Uterus (tissue), 4 donors: ENCODE measurements around the gene IGF2BP1. TPM values are rescaled to one million over a fixed set of nuclear protein-coding genes. Genes with fewer than 3 reads are reported as not detected.

Source experiments
- DNase-seq, 2 donors: peaks; one replicate each; pipeline ENCODE4 v3.0.0-alpha.2; 2019 to 2020
- H3K27ac ChIP-seq, 2 donors: fragments of 200-600 bp; sonication (generic); 1 replicate in 1 of 2; 2 replicates in 1 of 2; pipeline ENCODE4 v1.5.1; 2016 to 2018
- H3K27me3 ChIP-seq, 2 donors: fragments of 200-600 bp; sonication (generic); one replicate each; pipeline ENCODE4 v1.5.1; 2018 to 2019; ENCODE audit warnings: control low read depth in 1 of 2
- H3K36me3 ChIP-seq, 2 donors: fragments of 200-600 bp; sonication (generic); one replicate each; pipeline ENCODE4 v1.5.1; 2019; ENCODE audit warnings: control low read depth in 1 of 2
- H3K4me1 ChIP-seq, 2 donors: fragments of 200-600 bp; sonication (generic); one replicate each; pipeline ENCODE4 v1.5.1; 2018 to 2019; ENCODE audit warnings: control low read depth in 1 of 2
- H3K4me3 ChIP-seq, 2 donors: fragments of 200-600 bp; sonication (generic); 1 replicate in 1 of 2; 2 replicates in 1 of 2; pipeline ENCODE4 v1.5.1; 2018 to 2019; ENCODE audit warnings: mild to moderate bottlenecking in 1 of 2
- H3K9me3 ChIP-seq, 2 donors: fragments of 200-600 bp; sonication (generic); one replicate each; pipeline ENCODE4 v1.5.1; 2019; ENCODE audit warnings: control low read depth in 1 of 2
- CTCF ChIP-seq, 4 experiments: fragments of 200-600 bp in 2 of 4; fragments of 450-650 bp in 2 of 4; sonication (generic) in 2 of 4; IDR thresholded peaks; one replicate each; pipeline ENCODE4 v1.5.1; 2016 to 2019; ENCODE audit warnings: antibody characterized with exemption in 4 of 4, mild to moderate bottlenecking in 2 of 4, moderate library complexity in 1 of 4
- POLR2A ChIP-seq, 2 donors: fragments of 450-650 bp; IDR thresholded peaks; one replicate each; pipeline ENCODE4 v1.6.1; 2016; ENCODE audit warnings: antibody characterized with exemption in 2 of 2, mild to moderate bottlenecking in 1 of 2, moderate library complexity in 1 of 2
- intact Hi-C: fragments of 100-400 bp; cut with DNase I; formaldehyde crosslinking; loops from one replicate; pipeline ENCODE4 v1.15.1; 2023; ENCODE audit warnings: low total_unique reads
- total RNA-seq, 4 donors: library from RNA; depleted of rRNA in 3 of 4; stranded (reverse); fragments of >200 nt in 3 of 4; gene quantifications; one replicate each; pipeline versions ENCODE4 v1.1.0 to v1.2.4, GENCODE V29; 2014 to 2023
- donor health status: DM: yes; HTN: yes; CAD: no.

The IGF2BP1 gene
- total RNA-seq, 4 donors from 2014 or later: under 0.01 to 1.8 TPM; not detected in 2

- H3K27ac ChIP-seq: no peak overlapping the region
- H3K27me3 ChIP-seq: no peaks in the 10 kb centered on the region
- H3K4me3 ChIP-seq: no peak overlapping the region
- H3K9me3 ChIP-seq: no peaks in the 10 kb centered on the region
- TF ChIP-seq POLR2A (IDR thresholded peaks at IDR 0.05) (no peak), CTCF (IDR thresholded peaks at IDR 0.05) (no peak)
- H3K36me3 ChIP-seq: no peaks in the 10 kb centered on the region
- intact Hi-C loops: no loop called here
- DNase-seq: no peak
- H3K4me1 ChIP-seq: no peaks in the 10 kb centered on the region
Measured at GRCh38 chr17:49071106-49071505, 73.9 kb downstream of the IGF2BP1 start.

GRCh38 chr17:49074851-49075540 lies 77.8 kb downstream of the IGF2BP1 start:
- intact Hi-C loops: no loop called here
- DNase-seq: no peak
- no peak for TF ChIP-seq POLR2A (IDR thresholded peaks at IDR 0.05)
- no peak for TF ChIP-seq CTCF (IDR thresholded peaks at IDR 0.05)
- Histone ChIP-seq H3K4me3 (no peak overlapping the region), H3K27me3 (no peaks in the 10 kb centered on the region), H3K9me3 (no peaks in the 10 kb centered on the region), H3K4me1 (no peaks in the 10 kb centered on the region), H3K36me3 (no peaks in the 10 kb centered on the region), H3K27ac (no peak overlapping the region)

GRCh38 chr17:49076573-49077384 lies 79.6 kb downstream of the IGF2BP1 start:
- intact Hi-C loops: no loop called here
- Histone ChIP-seq H3K36me3 (no peaks in the 10 kb centered on the region), H3K27ac (no peak overlapping the region), H3K9me3 (no peaks in the 10 kb centered on the region), H3K4me3 (no peak overlapping the region), H3K27me3 (no peaks in the 10 kb centered on the region), H3K4me1 (no peaks in the 10 kb centered on the region)
- TF ChIP-seq POLR2A (IDR thresholded peaks at IDR 0.05) (no peak), CTCF (IDR thresholded peaks at IDR 0.05) (no peak)
- no peak for DNase-seq

GRCh38 chr17:49078248-49078647 lies 81.1 kb downstream of the IGF2BP1 start:
- H3K9me3 ChIP-seq: no peaks in the 10 kb centered on the region
- no peaks in the 10 kb centered on the region for H3K4me1 ChIP-seq
- no peaks in the 10 kb centered on the region for H3K27me3 ChIP-seq
- no peaks in the 10 kb centered on the region for H3K36me3 ChIP-seq
- H3K27ac ChIP-seq: no peak overlapping the region
- no peak for DNase-seq
- intact Hi-C loops: no loop called here
- no peak overlapping the region for H3K4me3 ChIP-seq
- TF ChIP-seq POLR2A (IDR thresholded peaks at IDR 0.05) (no peak), CTCF (IDR thresholded peaks at IDR 0.05) (no peak)
